Measurements from ENCODE around the gene ALG9.

Gene ALG9

GRCh38 chr11:111765320-111765983 is 105.9 kb downstream of the ALG9 start:
- DNase-seq (ENCODE audit: low spot score), result peak; percentile 68

- no peak for DNase-seq (ENCODE audit: low spot score)
These were observed 106.8 kb downstream of the ALG9 start for GRCh38 chr11:111764621-111765020.

- DNase-seq (ENCODE audit: low spot score), result no peak
These were observed 108.3 kb downstream of the ALG9 start for GRCh38 chr11:111762981-111763643.

GRCh38 chr11:111762526-111762925 is 108.9 kb downstream of the ALG9 start:
- DNase-seq (ENCODE audit: low spot score), result no peak

- no peak for DNase-seq (ENCODE audit: low spot score)
These were observed 110.3 kb downstream of the ALG9 start for GRCh38 chr11:111761036-111761435.

GRCh38 chr11:111759778-111760407 is 111.5 kb downstream of the ALG9 start:
- DNase-seq (ENCODE audit: low spot score), result no peak

GRCh38 chr11:111759376-111759775 is 112.0 kb downstream of the ALG9 start:
- no peak for DNase-seq (ENCODE audit: low spot score)

- no peak for DNase-seq (ENCODE audit: low spot score)
These were observed 115.3 kb downstream of the ALG9 start for GRCh38 chr11:111756097-111756496.

GRCh38 chr11:111749646-111750045 is 121.7 kb downstream of the ALG9 start:
- DNase-seq (ENCODE audit: low spot score), result no peak

- no peak for DNase-seq (ENCODE audit: low spot score)
These were observed 123.2 kb downstream of the ALG9 start for GRCh38 chr11:111748035-111748804.

GRCh38 chr11:111745719-111746504 is 125.5 kb downstream of the ALG9 start:
- no peak for DNase-seq (ENCODE audit: low spot score)

GRCh38 chr11:111743700-111744099 is 127.7 kb downstream of the ALG9 start:
- DNase-seq (ENCODE audit: low spot score), result no peak

GRCh38 chr11:111741751-111742150 is 129.6 kb downstream of the ALG9 start:
- DNase-seq (ENCODE audit: low spot score), result no peak

- DNase-seq (ENCODE audit: low spot score), result no peak
These were observed 132.1 kb downstream of the ALG9 start for GRCh38 chr11:111739299-111739698.

- no peak for DNase-seq (ENCODE audit: low spot score)
These were observed 133.8 kb downstream of the ALG9 start for GRCh38 chr11:111737444-111738210.

GRCh38 chr11:111736621-111737443 is 134.5 kb downstream of the ALG9 start:
- no peak for DNase-seq (ENCODE audit: low spot score)

Measured in iPS-NIHi11 (cell line).